ENCODE measurements around the gene EGR2. TPM values are rescaled to one million over a fixed set of nuclear protein-coding genes. Genes with fewer than 3 reads are reported as not detected.

Gene EGR2
- polyA plus RNA-seq, 1 of the 3 experiments (the other 2 are of a cell fraction), result 0.25 TPM

GRCh38 chr10:62862447-62862846 is 46.3 kb upstream of the EGR2 start:
- Histone ChIP-seq H2AFZ (ENCODE audit: low read depth) (no peak overlapping the region), H3K79me2 (ENCODE audit: insufficient read depth) (no peaks in the 10 kb centered on the region), H4K20me1 (ENCODE audit: insufficient read depth) (no peaks in the 10 kb centered on the region), H3K4me1 (ENCODE audit: control insufficient read depth in 1 of 2, insufficient read depth in 2 of 2, low read depth in 1 of 2, low read length in 1 of 2) (no peaks in the 10 kb centered on the region; a peak in 1 of 4 replicates), H3K27me3 (ENCODE audit: insufficient read depth) (no peaks in the 10 kb centered on the region; the same call in 1 of the 2 replicates), H3K9ac (no peak overlapping the region), H3K4me2 (no peak overlapping the region), H3K9me3 (no peaks in the 10 kb centered on the region), H3K27ac (ENCODE audit: low read depth in 2 of 2, low read length in 1 of 2) (no peak overlapping the region), H3K36me3 (replicated peaks in 1 of 2; ENCODE audit: control insufficient read depth in 1 of 2, insufficient read depth in 2 of 2, low read length in 1 of 2) (no peaks in the 10 kb centered on the region), H3F3A (replicated peaks; ENCODE audit: insufficient read depth) (no peaks in the 10 kb centered on the region), H3K9me2 (no peaks in the 10 kb centered on the region), H3K4me3 (ENCODE audit: low read depth in 2 of 2, low read length in 1 of 2) (no peak overlapping the region)
- CTCF ChIA-PET, result interaction anchor here (0.6 kb wide), 1 partner anchor 1815 kb away, joined by 3 read pairs; no protein-coding TSS in a partner anchor
- POLR2A ChIA-PET, result no interaction called here
- no peak for DNase-seq
- TF ChIP-seq ZBTB33 (IDR thresholded peaks at IDR 0.05; ENCODE audit: borderline replicate concordance, low read depth) (no peak), CHD2 (IDR thresholded peaks at IDR 0.05; ENCODE audit: low read length, partially characterized antibody) (no peak), RXRA (IDR thresholded peaks at IDR 0.05; ENCODE audit: borderline replicate concordance, low read depth) (no peak), RAD21 (IDR thresholded peaks at IDR 0.05; ENCODE audit: low read length) (no peak), POLR2AphosphoS5 (IDR thresholded peaks at IDR 0.05; ENCODE audit: low read depth, low read length) (no peak), TEAD4 (IDR thresholded peaks at IDR 0.05; ENCODE audit: borderline replicate concordance, insufficient read depth) (no peak), JUND (IDR thresholded peaks at IDR 0.05) (no peak), IRF3 (IDR thresholded peaks at IDR 0.05; ENCODE audit: low read depth, low read length) (no peak), PBX3 (IDR thresholded peaks at IDR 0.05) (no peak), MAX (IDR thresholded peaks at IDR 0.05; ENCODE audit: low read depth) (no peak), FOXM1 (IDR thresholded peaks at IDR 0.05; ENCODE audit: low read depth) (no peak), FOSL2 (IDR thresholded peaks at IDR 0.05; ENCODE audit: borderline replicate concordance, low read depth) (no peak), USF1 (IDR thresholded peaks at IDR 0.05; ENCODE audit: borderline replicate concordance, low read depth) (no peak), GABPA (IDR thresholded peaks at IDR 0.05; ENCODE audit: low read depth) (no peak), TAF1 (IDR thresholded peaks at IDR 0.05; ENCODE audit: borderline replicate concordance, low read depth, low read length) (no peak), MXI1 (IDR thresholded peaks at IDR 0.05; ENCODE audit: low read depth, low read length) (no peak), EP300 (IDR thresholded peaks at IDR 0.05; ENCODE audit: borderline replicate concordance in 1 of 2, low read depth in 1 of 2, low read length in 1 of 2) (no peak)
- 25% methylated on average over 1 of the region's 1 CpG for WGBS (ENCODE audit: low lambda C conversion rate)

All from SK-N-SH (cell line).